Caki2 (cell line): ENCODE data around the gene THOC2. TPM values are rescaled to one million over a fixed set of nuclear protein-coding genes. Genes with fewer than 3 reads are reported as not detected.
"Not testable (repeated sequence)": the region's sequence is repeated elsewhere in the genome, so short reads cannot be mapped to it uniquely, and the experiment has no call there.

Experiments used
- DNase-seq: peaks from one replicate; pipeline ENCODE4 v3.0.0-alpha.2; 2015; ENCODE audit warnings: low read depth
- in situ Hi-C: cut with HindIII; loops from 2 replicates; pipeline ENCODE4 v1.10.0; 2016; ENCODE audit warnings: low sequenced_read_pairs, low pct_unique_long_range_greater_than_20kb, mixed read lengths
- total RNA-seq: library from RNA; depleted of rRNA; stranded (reverse); fragments of >200 nt; shearing (Covaris generic); gene quantifications from 2 replicates; pipeline ENCODE4 v1.2.3, GENCODE V29; 2014; ENCODE audit warnings: low replicate concordance

The THOC2 gene
- total RNA-seq, 1 experiment from 2014 or later, result 46.4 TPM

DNA sequence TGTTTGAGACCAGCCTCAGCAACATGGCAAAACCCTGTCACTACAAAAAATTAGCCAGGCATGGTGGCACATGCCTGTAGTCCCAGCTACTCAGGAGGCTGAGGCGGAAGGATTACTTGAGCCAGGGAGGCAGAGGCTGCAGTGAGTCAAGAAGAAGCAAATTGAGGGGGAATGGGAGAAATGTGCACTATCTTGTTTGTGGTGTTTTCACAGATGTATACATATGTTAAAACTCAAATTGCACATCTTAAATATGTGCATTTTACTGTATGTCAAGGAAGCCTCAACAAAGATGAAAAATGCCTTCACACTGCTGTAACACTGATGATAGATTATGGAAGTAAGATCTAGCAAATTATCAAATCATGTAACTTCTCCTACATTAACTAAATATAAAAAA lies 44.3 kb downstream of the THOC2 start:
- no peak for DNase-seq
- in situ Hi-C loops, result no loop called here

DNA sequence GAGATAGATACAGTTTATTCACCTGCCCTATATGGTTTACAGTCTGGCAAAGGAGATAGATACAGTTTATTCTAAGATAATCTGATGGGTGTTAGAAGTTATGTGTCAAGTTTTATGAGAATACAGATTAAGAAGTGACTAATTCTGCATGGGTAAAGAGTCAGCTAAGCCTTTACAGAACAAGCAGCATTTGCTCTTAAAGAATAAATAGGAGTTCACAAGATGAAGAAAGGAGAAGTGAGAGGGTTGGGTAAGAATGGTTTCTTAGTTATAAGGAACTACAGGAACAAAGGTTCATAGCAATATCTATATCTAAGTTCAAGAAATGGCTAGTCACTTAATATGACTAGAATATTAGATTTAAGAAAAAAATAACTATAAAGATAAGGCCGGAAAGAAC lies 47.6 kb downstream of the THOC2 start:
- no peak for DNase-seq
- in situ Hi-C loops, result no loop called here

DNA sequence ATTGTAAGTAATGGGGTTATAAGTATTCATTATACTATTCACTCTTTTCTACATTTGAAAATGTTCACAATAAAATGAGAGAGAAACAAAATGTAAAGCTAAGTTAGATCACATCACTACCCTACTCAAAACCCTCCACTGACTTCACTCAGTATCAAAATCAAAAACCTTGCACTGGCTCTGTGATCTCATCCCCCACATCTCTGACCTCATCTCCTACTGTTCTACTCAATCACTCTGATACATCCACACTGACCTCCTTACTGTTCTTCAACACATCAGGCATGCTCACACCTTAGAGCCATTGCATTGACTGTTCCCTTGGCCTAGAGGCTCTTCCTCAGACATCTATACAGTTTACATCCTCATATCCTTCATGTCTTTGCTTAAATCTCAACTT lies 50.7 kb downstream of the THOC2 start:
- no peak for DNase-seq
- in situ Hi-C loops, result no loop called here

DNA sequence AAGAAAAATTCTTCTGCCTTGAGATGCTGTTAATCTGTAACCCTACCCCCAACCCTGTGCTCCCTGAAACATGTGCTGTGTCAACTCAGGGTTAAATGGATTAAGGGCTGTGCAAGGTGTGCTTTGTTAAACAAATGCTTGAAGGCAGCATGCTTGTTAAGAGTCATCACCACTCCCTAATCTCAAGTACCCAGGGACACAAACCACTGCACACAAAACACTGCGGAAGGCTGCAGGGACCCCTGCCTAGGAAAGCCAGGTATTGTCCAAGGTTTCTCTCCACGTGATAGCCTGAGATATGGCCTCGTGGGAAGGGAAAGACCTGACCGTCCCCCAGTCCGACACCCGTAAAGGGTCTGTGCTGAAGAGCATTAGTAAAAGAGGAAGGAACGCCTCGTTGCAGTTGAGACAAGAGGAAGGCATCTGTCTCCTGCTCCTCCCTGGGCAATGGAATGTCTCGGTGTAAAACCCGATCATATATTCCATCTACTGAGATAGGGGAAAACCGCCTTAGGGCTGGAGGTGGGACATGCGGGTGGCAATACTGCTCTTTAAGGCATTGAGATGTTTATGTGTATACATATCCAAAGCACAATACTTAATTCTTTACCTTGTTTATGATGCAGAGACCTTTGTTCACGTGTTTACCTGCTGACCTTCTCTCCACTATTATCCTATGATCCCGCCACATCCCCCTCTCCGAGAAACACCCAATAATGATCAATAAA lies 53.0 kb downstream of the THOC2 start:
- in situ Hi-C loops, DNase-seq: not testable (repeated sequence)

DNA sequence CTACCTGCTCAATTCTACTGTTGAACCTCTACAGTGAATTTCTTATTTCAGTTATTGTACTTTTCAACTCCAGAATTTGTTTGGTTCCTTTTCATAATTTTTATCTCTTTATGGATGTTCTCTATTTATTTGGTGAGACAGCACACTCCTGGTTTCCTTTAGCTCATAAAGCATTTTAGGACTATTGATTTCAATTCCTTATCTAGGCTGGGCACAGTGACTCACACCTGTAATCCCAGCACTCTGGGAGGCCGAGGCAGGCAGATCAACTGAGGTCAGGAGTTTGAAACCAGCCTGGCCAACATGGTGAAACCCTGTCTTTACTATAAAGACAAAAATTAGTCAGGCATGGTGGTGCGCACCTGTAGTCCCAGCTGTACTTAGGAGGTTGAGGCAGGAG lies 57.7 kb downstream of the THOC2 start:
- DNase-seq, result no peak
- in situ Hi-C loops, result no loop called here

DNA sequence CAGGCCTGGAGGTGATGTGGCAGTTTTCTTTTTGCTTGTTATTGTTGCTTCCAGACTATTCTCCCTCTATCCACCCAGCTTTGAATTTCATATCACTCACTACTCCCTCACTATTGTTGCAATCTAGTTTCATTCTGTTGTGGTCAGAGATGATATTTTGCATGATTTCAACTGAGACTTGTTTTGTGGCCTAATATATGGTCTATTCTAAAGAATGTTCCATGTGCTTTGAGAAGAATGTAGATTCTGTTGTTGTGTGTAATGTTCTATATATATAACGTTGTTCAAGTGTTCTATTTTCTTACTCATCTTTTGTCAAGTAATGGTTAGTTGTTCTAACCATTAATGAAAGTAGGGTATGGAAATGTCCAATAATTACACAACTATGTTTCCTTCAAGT lies 59.0 kb downstream of the THOC2 start:
- DNase-seq, result no peak
- in situ Hi-C loops, result no loop called here

DNA sequence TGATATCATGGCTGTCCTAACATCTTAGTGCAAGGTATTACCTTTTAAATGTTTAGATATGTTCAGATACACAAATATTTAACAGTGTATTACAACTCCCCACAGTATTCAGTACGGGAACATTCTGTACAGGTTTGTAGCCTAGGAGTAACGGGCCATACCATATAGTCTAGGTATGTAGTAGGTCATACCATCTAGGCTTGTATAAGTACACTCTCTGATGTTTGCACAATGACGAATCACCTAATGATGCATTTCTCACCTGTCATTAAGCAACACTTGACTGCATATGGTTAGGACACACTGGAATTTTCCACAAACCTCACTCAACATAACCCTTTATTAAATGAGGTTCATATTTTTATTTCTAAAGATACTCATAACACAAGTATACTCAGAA lies 67.7 kb downstream of the THOC2 start:
- in situ Hi-C loops, result no loop called here
- peak; percentile 58 for DNase-seq

DNA sequence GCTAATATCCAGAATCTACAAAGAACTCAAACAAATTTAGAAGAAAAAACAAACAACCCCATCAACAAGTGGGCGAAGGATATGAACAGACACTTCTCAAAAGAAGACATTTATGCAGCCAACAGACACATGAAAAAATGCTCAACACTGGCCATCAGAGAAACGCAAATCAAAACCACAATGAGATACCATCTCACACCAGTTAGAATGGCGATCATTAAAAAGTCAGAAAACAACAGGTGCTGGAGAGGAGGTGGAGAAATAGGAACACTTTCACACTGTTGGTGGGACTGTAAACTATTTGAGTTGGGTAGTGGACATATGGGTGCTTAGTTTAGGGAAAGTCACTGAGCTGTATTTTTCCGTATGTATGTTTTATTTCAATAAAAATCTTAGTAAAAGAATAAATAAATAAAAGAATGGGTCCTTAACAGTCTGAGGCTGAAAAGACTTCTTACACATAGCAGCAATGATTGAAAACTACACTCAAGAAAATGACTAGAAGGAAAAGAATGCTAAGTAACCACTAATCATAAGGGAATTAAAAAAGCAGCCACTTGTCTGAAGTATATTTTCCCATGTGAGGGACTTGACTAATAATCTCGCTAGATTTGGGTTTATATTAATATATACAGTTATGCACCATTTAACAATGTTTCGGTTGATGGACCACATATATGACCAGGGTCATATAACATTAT lies 68.2 kb downstream of the THOC2 start:
- peak; percentile 47 for DNase-seq
- in situ Hi-C loops, result not testable (repeated sequence)

DNA sequence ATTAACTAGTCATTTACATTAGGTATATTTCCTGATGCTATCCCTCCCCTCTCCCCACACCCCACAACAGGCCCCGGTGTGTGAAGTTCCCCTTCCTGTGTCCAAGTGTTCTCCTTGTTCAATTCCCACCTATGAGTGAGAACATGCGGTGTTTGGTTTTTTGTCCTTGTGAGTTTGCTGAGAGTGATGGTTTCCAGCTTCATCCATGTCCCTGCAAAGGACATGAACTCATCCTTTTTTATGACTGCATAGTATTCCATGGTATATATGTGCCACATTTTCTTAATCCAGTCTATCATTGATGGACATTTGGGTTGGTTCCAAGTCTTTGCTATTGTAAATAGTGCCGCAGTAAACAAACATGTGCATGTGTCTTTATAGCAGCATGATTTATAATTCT lies 69.1 kb downstream of the THOC2 start:
- DNase-seq, in situ Hi-C loops: not testable (repeated sequence)

DNA sequence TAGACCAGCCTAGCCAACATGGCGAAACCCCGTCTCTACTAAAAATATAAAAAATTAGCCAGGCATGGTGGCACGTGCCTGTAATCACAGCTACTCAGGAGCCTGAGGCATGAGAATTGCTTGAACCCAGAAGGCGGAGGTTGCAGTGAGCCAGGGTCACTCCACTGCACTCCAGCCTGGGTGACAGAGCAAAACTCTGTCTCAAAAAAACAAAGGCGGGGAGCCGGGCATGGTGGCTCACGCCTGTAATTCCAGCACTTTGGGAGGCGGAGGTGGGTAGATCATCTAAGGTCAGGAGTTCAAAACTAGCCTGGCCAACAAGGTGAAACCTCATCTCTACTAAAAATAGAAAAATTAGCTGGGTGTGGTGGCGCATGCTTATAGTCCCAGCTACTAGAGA lies 76.3 kb downstream of the THOC2 start:
- in situ Hi-C loops, DNase-seq: not testable (repeated sequence)

DNA sequence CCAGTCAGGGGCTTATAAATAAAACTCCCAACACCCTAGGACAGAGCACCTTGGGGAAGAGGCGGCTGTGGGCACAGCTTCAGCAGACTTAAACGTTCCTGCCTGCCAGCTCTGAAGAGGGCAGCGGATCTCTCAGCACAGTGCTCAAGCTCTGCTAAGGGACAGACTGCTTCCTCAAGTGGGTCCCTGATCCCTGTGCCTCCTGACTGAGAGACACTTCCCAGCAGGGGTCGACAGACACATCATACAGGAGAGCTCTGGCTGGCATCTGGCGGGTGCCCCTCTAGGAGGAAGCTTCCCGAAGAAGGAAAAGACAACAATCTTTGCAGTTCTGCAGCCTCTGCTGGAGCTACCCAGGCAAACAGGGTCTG lies 84.1 kb downstream of the THOC2 start:
- in situ Hi-C loops, DNase-seq: not testable (repeated sequence)

DNA sequence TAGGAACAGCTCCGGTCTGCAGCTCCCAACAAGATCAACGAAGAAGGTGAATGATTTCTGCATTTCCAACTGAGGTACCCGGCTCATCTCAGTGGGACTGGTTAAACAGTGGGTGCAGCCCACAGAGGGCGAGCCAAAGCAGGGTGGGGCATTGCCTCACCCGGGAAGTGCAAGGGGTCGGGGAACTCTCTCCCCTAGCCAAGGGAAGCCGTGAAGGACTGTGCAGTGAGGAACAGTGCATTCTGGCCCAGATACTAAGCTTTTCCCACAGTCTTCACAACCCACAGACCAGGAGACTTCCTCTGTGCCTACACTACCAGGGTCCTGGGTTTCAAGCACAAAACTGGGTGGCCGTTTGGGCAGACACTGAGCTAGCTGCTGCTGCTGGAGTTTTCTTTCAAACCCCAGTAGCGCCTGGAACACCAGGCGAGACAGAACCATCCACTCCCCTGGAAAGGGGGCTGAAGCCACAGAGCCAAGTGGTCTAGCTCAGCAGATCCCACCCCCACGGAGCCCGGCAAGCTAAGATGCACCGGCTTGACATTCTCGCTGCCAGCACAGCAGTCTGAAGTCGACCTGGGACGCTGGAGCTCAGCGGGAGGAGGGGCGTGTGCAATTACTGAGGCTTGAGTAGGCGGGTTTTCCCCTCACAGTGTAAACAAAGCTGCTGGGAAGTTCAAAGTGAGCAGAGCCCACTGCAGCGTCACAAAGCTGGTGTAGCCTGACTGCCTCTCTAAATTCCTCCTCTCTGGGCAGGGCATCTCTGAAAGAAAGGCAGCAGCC lies 84.6 kb downstream of the THOC2 start:
- DNase-seq, result peak; percentile 78
- in situ Hi-C loops, result no loop called here

DNA sequence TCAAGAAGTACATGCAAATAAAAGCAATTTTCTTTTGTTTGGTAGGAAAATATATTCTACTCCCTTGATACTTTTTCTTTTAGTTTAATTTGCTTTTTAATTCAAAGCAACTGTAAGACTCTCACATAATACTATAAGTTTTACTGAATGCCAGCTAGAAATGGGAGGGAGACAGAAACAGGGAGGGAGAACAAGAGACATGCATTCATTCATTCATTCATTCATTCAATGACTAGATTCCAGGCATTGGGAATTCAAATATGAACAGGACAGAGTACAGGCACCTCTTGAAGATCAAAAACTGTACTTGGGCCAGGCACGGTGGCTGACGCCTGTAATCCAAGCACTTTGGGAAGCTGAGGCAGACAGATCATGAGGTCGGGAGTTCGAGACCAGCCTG lies 85.6 kb downstream of the THOC2 start:
- in situ Hi-C loops, result no loop called here
- DNase-seq, result no peak

DNA sequence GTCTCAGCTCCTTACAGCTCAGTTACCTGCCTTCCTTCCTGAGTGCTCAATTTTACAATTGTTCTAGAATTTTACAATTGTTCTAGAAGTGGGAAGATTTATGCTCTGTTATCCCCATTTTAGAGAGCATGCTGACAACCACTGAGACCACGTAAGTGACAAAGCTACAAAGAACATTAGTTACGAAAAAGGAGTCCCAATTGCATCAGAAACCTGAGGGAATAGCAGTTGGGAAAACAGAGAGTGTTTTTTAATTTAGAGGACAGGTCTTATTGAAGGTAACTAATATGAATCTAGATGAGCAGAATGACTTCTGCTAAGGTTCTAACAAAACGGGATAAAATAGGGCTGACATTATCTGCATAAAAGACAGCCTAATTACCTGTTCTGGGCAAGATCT lies 103.3 kb downstream of the THOC2 start:
- DNase-seq, result no peak
- in situ Hi-C loops, result no loop called here

DNA sequence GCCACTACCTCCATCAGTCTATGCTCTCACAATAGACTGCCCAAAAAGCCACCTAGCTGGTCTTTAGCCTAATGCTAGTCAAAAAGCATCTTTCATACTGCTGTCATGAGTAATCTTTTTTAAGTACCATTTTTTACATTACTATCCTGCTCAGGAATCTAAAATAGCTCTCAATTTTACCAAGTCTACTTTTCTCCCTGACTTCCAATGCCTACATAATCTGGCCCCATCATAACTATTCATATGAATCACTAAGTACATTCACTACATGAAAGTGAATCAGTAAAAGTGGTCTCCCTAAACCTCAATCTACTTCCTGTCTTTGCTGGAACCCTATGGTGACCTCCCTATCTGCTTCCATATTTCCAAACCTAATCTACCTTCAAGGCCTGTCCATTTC lies 105.9 kb downstream of the THOC2 start:
- in situ Hi-C loops, result no loop called here
- DNase-seq, result no peak

DNA sequence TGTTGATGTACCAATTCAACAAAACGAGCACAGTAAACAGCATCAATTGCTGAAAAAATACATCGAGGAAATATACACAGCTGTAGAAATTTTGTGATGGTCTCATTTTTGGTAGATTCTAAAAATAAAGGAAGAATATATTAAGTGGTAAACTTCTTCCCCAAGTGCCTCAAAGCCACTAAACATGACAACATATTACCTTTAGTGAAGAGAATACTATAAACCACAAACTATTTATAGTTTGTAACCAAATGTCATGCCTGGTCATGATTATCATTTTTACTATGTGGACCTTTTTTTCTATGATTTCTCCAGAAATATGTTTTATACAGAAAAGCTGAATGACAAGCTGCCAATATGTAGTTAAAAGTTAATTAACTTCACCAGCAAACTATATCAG lies 106.9 kb downstream of the THOC2 start:
- in situ Hi-C loops, result no loop called here
- no peak for DNase-seq

DNA sequence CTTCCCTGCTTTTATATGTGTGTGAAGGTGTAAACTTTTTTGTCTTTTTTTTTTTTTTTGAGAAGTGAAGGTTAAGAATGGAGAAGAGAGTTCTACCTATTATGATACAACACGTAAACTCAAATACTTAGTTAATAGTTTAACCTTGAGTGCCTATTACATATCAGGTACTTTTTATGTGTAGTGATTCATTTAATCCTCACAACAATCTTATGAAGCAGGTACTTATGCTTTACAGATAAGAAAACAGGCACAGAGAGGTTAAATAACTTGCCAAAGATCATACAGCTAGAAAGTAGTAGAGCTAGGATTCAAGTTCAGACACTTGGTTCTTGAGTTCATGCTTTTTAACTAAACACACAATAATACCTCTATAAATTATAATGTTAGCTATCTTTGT lies 107.4 kb downstream of the THOC2 start:
- in situ Hi-C loops, result no loop called here
- no peak for DNase-seq

DNA sequence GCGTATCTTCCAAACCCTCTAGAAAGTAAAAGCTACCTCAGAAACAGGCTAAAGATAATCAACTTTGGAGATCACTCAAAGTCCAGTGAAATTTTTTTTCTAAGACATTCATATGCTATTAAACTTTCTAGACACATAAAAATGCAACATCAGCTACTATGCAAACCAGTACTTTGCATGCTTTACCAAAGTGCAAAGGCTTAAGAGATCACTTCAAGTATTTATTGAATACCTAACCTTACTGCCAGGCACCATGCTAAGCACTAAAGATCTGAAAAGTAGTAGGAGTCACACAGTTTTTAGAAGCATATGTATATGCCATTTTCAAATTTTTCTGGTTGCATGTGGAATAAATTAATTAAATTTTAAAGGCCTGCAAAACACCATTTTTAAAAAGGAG lies 115.8 kb downstream of the THOC2 start:
- DNase-seq, result no peak
- in situ Hi-C loops, result no loop called here

DNA sequence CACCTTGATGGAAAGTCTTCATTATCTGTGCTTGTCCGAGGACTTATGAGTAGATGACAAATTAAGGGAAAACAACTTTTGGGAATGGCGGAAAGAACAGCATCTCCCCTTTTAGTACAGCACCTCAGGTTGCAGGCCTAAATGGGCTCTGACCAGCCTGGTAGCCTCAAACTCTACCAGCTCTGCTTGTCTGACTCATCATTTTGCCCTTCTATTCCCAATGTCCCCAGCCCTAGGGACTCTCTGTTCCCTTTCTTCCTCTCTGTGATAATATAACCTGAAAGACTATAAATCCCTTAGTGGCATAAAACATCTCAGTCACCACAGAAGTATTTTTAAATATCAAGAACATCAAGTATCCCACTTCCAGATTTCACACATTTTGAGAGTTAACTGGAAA lies 121.9 kb downstream of the THOC2 start:
- in situ Hi-C loops, result no loop called here

More for the DNA sequence above, 121.9 kb downstream of the THOC2 start:
- DNase-seq, result no peak
